Loucy (cell line): ENCODE measurements around the gene KATNBL1.

Experiments
- EZH2phosphoT487 ChIP-seq: fragments of 200-600 bp; IDR thresholded peaks from 2 replicates; pipeline ENCODE4 v1.6.1; 2018; ENCODE audit warnings: antibody characterized with exemption, mild to moderate bottlenecking, moderate library complexity, borderline replicate concordance
- TF ChIP-seq, protein P1 (sequence below): fragments of 200-600 bp; sonication (generic); conservative IDR thresholded peaks from 2 replicates; pipeline ENCODE4 v1.5.1; 2014; ENCODE audit warnings: mild to moderate bottlenecking, antibody characterized with exemption, low read length

DNA sequence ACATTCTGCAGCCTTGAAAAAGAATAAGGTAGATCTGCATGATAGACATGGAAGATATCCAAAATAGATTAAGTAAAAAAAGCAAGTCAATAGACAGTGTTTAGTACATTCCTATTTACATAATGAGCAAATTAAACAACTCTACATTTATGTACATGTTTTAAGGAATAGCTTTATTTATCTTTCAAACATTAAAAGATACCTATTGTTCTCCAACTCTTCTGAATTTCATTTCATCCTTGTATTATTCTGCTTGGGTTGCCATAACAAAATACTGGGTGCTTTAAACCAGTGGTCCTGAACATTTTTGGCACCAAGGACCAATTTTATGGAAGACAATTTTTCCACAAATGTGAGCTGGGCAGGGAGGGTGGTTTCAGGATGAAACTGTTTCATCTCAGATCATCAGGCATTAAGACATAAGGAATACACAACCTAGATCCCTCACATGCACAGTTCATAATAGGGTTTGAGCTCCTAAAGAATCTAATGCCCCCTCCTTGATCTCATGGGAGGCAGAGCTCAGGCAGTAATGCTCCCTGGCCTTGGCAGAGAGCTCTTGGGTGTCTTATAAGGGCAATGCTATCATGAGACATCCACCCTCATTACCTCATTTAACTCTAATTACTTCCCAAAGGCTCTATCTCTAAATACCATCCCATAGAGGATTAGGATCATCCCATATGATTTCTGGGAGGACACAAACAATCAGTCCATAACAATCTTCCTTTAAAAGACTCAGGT lies 6.8 kb upstream of the KATNBL1 start:
- TF ChIP-seq, protein P1, sequence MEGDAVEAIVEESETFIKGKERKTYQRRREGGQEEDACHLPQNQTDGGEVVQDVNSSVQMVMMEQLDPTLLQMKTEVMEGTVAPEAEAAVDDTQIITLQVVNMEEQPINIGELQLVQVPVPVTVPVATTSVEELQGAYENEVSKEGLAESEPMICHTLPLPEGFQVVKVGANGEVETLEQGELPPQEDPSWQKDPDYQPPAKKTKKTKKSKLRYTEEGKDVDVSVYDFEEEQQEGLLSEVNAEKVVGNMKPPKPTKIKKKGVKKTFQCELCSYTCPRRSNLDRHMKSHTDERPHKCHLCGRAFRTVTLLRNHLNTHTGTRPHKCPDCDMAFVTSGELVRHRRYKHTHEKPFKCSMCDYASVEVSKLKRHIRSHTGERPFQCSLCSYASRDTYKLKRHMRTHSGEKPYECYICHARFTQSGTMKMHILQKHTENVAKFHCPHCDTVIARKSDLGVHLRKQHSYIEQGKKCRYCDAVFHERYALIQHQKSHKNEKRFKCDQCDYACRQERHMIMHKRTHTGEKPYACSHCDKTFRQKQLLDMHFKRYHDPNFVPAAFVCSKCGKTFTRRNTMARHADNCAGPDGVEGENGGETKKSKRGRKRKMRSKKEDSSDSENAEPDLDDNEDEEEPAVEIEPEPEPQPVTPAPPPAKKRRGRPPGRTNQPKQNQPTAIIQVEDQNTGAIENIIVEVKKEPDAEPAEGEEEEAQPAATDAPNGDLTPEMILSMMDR: no peak
- TF ChIP-seq EZH2phosphoT487: no peak
